Tibial artery (tissue), 4 donors: ENCODE data around the gene RHEBL1.

Source experiments
- DNase-seq, 2 donors: peaks; one replicate each; pipeline ENCODE4 v3.0.0-alpha.2; 2019
- H3K27ac ChIP-seq, 2 donors: fragments of 200-600 bp; sonication (generic) in 1 of 2; 1 replicate in 1 of 2; 2 replicates in 1 of 2; pipeline ENCODE4 v1.5.1; 2018 to 2019; ENCODE audit warnings: mild to moderate bottlenecking in 1 of 2
- H3K27me3 ChIP-seq, 2 donors: fragments of 200-600 bp; sonication (generic) in 1 of 2; one replicate each; pipeline versions ENCODE4 v1.5.1 to v1.6.0; 2016 to 2019
- H3K36me3 ChIP-seq, 3 donors: fragments of 200-600 bp; sonication (generic) in 2 of 3; one replicate each; pipeline ENCODE4 v1.5.1; 2016 to 2019; ENCODE audit warnings: mild to moderate bottlenecking in 2 of 3
- H3K4me1 ChIP-seq, 4 donors: fragments of 200-600 bp; sonication (generic) in 2 of 4; 1 replicate in 3 of 4; 2 replicates in 1 of 4; pipeline ENCODE4 v1.5.1; 2016 to 2019
- H3K4me3 ChIP-seq, 2 donors: fragments of 200-600 bp; sonication (generic) in 1 of 2; 1 replicate in 1 of 2; 2 replicates in 1 of 2; pipeline ENCODE4 v1.5.1; 2018 to 2019; ENCODE audit warnings: mild to moderate bottlenecking in 2 of 2
- H3K9me3 ChIP-seq, 3 donors: fragments of 200-600 bp; sonication (generic) in 1 of 3; one replicate each; pipeline ENCODE4 v1.5.1; 2016 to 2019
- CTCF ChIP-seq, 2 experiments: fragments of 200-600 bp in 1 of 2; fragments of 450-650 bp in 1 of 2; IDR thresholded peaks; one replicate each; pipeline ENCODE4 v1.5.1; 2017 to 2019; ENCODE audit warnings: antibody characterized with exemption in 2 of 2, mild to moderate bottlenecking in 1 of 2, moderate library complexity in 1 of 2
- intact Hi-C: fragments of 100-400 bp; cut with DNase I; formaldehyde crosslinking; loops from one replicate; pipeline ENCODE4 v1.15.0; 2023; ENCODE audit warnings: low total_unique reads

RHEBL1 gene

GRCh38 chr12:49028666-49029275 is 41.0 kb downstream of the RHEBL1 start:
- intact Hi-C loops = no loop called here
- Histone ChIP-seq H3K27ac (no peak overlapping the region), H3K36me3 (peaks cover 70 to 98% (median 86%) of the 10 kb centered on the region in 3 donors), H3K4me3 (no peak overlapping the region), H3K9me3 (no peaks in the 10 kb centered on the region), H3K4me1 (no peaks in the 10 kb centered on the region), H3K27me3 (no peaks in the 10 kb centered on the region)
- no peak for DNase-seq
- TF ChIP-seq CTCF (IDR thresholded peaks at IDR 0.05) = no peak

- TF ChIP-seq CTCF (IDR thresholded peaks at IDR 0.05) = no peak
- Histone ChIP-seq H3K27me3 (no peaks in the 10 kb centered on the region), H3K4me1 (no peaks in the 10 kb centered on the region), H3K4me3 (no peak overlapping the region), H3K27ac (no peak overlapping the region), H3K9me3 (no peaks in the 10 kb centered on the region), H3K36me3 (peaks cover 69 to 98% (median 86%) of the 10 kb centered on the region in 3 donors)
- intact Hi-C loops = no loop called here
- no peak for DNase-seq
Observed at GRCh38 chr12:49027846-49028555, 41.8 kb downstream of the RHEBL1 start.

- H3K4me3 ChIP-seq = no peak overlapping the region
- TF ChIP-seq CTCF (IDR thresholded peaks at IDR 0.05) = no peak
- H3K27me3 ChIP-seq = no peaks in the 10 kb centered on the region
- no peaks in the 10 kb centered on the region for H3K9me3 ChIP-seq
- H3K4me1 ChIP-seq = no peaks in the 10 kb centered on the region
- DNase-seq = no peak
- intact Hi-C loops = no loop called here
- no peak overlapping the region for H3K27ac ChIP-seq
- H3K36me3 ChIP-seq = peaks cover 68 to 98% (median 86%) of the 10 kb centered on the region in 3 donors
Observed at GRCh38 chr12:49026678-49027480, 42.9 kb downstream of the RHEBL1 start.

GRCh38 chr12:49026101-49026500 is 43.7 kb downstream of the RHEBL1 start:
- Histone ChIP-seq H3K27me3 (no peaks in the 10 kb centered on the region), H3K4me1 (no peaks in the 10 kb centered on the region), H3K9me3 (no peaks in the 10 kb centered on the region), H3K36me3 (peaks cover 75 to 98% (median 88%) of the 10 kb centered on the region in 3 donors), H3K4me3 (no peak overlapping the region), H3K27ac (no peak overlapping the region)
- no peak for TF ChIP-seq CTCF (IDR thresholded peaks at IDR 0.05)
- DNase-seq = no peak
- intact Hi-C loops = no loop called here

GRCh38 chr12:49025463-49025862 is 44.3 kb downstream of the RHEBL1 start:
- Histone ChIP-seq H3K27ac (no peak overlapping the region), H3K4me1 (no peaks in the 10 kb centered on the region), H3K9me3 (no peaks in the 10 kb centered on the region), H3K4me3 (no peak overlapping the region), H3K27me3 (no peaks in the 10 kb centered on the region), H3K36me3 (peaks cover 75 to 98% (median 85%) of the 10 kb centered on the region in 3 donors)
- intact Hi-C loops = no loop called here
- no peak for DNase-seq
- TF ChIP-seq CTCF (IDR thresholded peaks at IDR 0.05) = no peak
